ENCODE results near the gene CES2.

DNA sequence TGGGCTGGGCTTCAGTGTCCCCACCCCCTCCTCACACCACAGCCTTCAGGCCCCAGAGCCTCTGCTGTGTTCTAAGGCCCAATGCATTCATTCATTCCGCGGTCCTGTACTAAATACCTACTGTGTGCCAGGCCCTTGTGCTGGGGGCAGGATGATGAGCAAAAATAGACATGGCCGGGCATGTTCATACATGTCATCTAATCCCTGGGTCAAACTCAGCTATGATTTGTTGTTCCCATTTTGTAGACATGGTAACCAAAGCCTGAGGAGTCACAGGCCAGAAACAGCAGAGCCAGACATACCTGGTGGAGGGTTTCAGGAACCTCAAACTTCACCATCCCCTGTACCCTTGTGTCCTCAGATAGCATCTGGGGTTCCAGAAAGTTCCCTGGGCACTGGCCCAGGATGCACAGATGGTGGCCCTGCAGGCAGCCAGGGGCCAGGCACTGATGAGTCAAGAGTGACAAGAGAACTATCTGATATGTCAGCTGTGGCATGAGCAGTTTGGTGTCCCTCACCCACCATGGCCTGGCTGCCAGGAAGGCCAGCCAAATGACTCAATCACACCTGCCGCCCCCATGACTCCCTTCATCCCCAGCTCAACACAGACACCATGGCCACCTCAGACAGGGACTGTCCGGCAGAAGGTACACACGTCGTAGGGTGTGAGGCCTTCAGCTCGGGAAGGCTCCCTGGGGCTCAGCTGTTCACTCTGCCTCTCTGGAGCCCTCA is 7.2 kb upstream of the CES2 start:
- no peak for TF ChIP-seq POLR2A (IDR thresholded peaks at IDR 0.05; ENCODE audit: low read length)
- no peak for TF ChIP-seq GATA1 (IDR thresholded peaks at IDR 0.05; ENCODE audit: low read depth, low read length)

All from erythroblast (primary cell).